Choroid plexus epithelial cell (primary cell): ENCODE results near the gene MUC4.
"Not testable (repeated sequence)": the region's sequence is repeated elsewhere in the genome, so short reads cannot be mapped to it uniquely, and the experiment has no call there.

ENCODE experiments used
- DNase-seq: peaks from one replicate; pipeline ENCODE4 v3.0.0-alpha.2; 2010; ENCODE audit warnings: low read depth
- H3K4me3 ChIP-seq: 2 replicates; pipeline ENCODE4 v1.5.1; 2011; ENCODE audit warnings: low read depth, mild to moderate bottlenecking, control low read depth, low read length, moderate library complexity
- TF ChIP-seq, protein P1 (sequence below): conservative IDR thresholded peaks from 2 replicates; pipeline ENCODE4 v1.5.1; 2011; ENCODE audit warnings: low read depth, mild to moderate bottlenecking, control low read depth, inconsistent platforms, low read length, moderate library complexity

The MUC4 gene

DNA sequence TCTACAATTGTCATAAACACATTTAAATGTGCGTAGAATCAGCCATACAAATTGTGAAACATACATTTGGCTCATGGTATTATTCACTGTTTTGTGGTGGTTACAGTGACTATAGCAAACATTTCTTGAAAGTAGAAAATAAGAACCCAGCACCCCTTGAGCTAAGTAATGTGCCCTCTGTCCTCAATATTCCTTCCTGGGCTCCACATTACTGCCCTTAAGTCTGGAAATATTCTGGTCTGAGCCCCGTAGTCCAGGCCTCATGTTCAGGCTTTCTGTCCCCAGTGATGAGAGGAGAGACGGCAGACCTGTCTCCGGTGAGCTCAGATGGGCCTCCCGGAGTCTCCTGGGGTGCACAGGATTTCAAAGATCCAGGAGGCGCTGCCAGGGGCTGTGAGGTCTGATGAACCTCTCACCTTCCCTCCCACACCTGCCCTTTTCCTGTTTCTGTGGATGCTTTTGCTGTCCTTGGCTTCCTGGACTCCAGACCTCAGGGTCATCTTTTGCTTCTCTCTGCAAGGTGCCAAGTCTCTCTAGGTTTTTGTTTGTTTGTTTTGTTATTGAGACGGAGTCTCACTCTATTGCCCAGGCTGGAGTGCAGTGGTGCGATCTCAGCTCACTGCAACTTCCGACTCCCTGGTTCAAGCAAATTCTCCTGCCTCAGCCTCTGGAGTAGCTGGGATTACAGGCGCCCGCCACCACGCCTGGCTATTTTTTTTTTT lies 99.8 kb downstream of the MUC4 start:
- no peak for DNase-seq
- TF ChIP-seq, protein P1, sequence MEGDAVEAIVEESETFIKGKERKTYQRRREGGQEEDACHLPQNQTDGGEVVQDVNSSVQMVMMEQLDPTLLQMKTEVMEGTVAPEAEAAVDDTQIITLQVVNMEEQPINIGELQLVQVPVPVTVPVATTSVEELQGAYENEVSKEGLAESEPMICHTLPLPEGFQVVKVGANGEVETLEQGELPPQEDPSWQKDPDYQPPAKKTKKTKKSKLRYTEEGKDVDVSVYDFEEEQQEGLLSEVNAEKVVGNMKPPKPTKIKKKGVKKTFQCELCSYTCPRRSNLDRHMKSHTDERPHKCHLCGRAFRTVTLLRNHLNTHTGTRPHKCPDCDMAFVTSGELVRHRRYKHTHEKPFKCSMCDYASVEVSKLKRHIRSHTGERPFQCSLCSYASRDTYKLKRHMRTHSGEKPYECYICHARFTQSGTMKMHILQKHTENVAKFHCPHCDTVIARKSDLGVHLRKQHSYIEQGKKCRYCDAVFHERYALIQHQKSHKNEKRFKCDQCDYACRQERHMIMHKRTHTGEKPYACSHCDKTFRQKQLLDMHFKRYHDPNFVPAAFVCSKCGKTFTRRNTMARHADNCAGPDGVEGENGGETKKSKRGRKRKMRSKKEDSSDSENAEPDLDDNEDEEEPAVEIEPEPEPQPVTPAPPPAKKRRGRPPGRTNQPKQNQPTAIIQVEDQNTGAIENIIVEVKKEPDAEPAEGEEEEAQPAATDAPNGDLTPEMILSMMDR = no peak
- H3K4me3 ChIP-seq = no peak overlapping the region

DNA sequence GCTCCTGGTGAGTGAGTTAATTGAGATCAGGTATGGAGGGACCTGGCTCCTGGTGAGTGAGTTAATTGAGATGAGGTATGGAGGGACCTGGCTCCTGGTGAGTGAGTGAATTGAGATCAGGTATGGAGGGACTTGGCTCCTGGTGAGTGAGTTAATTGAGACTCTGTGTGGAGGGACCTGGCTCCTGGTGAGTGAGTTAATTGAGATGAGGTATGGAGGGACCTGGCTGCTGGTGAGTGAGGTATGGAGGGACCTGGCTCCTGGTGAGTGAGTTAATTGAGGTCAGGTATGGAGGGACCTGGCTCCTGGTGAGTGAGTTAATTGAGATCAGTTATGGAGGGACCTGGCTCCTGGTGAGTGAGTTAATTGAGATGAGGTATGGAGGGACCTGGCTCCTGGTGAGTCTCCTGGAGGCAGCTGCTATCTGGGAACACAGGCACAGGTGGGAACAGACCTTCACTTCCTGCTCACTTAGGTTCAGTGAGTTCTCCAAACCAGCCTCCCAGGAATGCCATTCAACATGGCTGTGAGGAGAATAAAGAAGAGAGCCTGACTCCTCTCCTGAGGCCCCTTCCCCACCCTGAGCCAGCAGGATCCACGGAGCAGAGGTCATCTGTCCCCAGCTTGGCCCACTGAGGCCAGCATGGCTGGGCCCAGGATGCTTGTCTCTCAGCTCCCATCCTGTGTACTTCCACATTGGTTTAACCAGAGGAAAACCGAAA lies 100.5 kb downstream of the MUC4 start:
- DNase-seq = not testable (repeated sequence)

DNA sequence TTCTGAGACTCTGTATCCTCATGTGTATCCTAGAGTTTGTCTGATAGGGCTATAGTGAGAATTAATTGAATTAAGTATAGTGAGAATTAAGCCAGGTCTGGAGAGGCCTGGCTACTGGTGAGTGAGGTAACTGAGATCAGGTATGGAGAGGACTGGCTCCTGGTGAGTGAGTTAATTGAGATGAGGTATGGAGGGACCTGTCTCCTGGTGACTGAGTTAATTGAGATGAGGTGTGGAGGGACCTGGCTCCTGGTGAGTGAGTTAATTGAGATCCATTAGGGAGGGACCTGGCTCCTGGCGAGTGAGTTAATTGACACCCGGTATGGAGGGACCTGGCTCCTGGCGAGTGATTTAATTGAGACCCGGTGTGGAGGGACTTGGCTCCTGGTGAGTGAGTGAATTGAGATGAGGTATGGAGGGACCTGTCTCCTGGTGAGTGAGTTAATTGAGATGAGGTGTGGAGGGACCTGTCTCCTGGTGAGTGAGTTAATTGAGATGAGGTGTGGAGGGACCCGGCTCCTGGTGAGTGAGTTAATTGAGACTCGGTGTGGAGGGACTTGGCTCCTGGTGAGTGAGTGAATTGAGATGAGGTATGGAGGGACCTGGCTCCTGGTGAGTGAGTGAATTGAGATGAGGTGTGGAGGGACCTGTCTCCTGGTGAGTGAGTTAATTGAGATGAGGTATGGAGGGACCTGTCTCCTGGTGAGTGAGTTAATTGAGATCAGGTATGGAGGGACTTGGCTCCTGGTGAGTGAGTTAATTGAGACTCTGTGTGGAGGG lies 101.4 kb downstream of the MUC4 start:
- H3K4me3 ChIP-seq, DNase-seq: not testable (repeated sequence)

More for the DNA sequence above, 100.5 kb downstream of the MUC4 start:
- not testable (repeated sequence) for H3K4me3 ChIP-seq

DNA sequence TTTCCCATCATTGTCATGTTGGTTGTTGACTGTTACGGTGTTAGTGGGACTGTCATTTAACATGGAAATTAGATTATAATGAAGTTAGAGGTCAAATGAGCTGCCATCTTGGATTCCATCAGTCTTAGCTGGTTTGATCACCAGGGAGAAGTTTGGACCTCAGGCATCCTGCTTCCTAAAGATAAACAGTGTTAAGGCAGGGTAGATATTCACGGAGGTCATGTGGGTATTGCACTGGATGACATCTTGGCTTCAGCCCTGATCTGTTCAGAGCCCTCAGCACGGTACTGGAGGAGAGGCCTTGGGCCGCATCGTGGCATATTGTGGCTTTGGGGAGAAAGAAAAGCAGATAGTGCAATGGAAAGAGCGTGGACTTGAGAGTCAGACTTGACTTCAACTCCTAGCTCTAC lies 102.0 kb downstream of the MUC4 start:
- no peak for DNase-seq
- TF ChIP-seq, protein P1 = no peak
- no peak overlapping the region for H3K4me3 ChIP-seq

DNA sequence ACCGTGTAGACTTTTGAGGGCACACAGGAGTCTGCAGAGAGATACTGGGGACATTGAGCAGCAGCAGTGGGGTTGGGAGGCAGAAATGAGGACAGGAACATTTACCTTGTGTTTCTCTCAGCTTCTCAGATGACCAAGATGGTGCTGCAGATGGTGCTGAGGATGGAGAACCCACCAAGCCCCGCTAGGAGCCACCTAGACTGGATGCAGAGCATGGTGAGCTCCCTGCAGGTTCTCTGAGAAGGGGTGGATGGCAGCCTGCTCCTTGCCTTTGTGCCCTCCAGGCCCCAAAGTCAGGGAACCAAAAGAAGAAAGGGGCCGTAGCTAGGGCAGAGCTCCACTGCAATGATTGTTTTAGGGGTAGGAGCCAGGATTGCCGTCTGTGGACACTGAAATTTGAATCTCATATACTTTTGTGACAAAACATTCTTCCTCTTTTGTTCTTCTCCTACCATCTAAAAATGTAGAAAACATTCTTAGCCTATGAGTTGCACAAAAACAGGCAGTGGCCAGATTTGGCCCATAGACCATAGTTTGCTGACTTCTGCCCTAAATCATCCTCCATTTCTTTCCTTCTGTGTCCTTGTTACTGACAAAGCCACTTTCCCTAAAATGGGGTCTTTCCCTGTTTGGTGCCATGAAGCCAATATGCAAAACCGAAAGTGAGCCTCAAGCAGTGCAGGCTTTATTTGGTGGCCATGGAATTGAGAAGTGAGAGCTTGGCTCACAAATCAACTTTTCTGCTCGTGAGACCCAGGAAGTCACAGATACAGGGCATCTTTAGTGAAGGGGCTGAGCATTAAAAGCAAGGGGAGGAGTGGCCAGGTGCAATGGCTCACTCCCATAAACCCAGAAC lies 102.9 kb downstream of the MUC4 start:
- TF ChIP-seq, protein P1 = no peak

DNA sequence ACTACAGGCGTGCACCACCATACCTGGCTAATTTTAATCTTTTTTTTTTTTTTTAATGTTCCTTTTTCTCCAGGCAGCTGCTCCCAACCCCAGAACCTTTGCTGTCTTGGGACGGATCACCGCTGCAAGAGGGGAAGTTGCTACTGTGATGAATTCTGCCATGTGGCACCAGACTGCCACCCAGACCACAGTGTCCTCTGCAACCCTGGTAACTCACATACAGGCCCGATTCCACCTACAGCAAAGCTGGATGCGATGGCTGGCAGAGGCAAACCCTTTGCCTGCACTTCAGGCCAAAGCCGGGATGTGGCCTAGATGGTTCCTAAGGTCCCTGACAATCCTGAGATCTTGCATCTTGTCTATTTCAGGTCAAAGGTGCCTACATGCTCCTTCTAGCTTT lies 103.7 kb downstream of the MUC4 start:
- DNase-seq = no peak
- no peak overlapping the region for H3K4me3 ChIP-seq
- TF ChIP-seq, protein P1 = no peak

More for the DNA sequence above, 102.9 kb downstream of the MUC4 start:
- no peak for DNase-seq
- H3K4me3 ChIP-seq = no peak overlapping the region

DNA sequence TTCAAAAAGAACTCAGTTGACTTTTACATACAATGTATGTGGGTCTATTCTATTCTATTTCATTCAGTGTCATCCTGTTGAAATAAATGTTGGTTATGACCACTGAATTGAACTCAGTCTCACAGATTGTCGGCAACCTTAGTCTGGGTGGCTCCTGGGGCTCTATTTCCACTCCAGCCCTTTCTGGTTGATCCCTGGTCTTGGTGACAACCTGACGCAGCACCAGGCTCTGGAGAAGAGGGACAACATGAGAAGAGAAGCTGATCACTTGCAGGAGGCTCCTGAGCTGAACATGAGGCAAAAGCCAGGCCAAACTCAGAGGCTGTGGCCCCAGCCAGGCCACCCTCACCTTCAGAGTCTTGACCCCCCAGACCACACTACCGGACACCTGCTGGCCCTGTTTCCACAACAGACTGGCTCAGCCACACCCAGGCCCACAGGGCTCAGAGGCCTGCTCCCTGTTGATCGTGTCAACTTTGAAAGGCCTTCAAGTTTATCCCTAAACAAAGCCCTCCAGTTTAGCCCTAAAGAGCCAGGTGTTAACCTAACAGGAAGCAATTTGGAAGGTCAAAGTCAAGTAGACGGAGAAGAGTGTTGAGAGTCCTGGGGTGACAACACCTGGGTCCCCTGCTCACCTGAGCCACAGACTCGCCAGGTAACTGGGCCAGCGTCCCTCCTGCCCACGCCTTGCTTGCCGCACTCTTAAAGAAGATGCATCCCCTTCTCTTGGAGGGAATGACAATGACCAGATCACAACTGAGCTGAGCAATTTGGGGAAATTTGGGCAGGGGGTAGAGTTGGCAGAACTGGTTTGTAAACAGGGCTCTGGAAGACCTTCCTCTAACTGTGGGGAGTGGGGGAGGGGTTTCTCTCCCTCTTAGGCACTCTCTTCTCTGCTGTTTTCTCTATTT lies 106.4 kb downstream of the MUC4 start:
- DNase-seq = no peak
- H3K4me3 ChIP-seq = no peak overlapping the region
- TF ChIP-seq, protein P1 = no peak
